ENCODE results near the gene SELENBP1.
"Not testable (repeated sequence)": the region's sequence is repeated elsewhere in the genome, so short reads cannot be mapped to it uniquely, and the experiment has no call there.

Gene SELENBP1

DNA sequence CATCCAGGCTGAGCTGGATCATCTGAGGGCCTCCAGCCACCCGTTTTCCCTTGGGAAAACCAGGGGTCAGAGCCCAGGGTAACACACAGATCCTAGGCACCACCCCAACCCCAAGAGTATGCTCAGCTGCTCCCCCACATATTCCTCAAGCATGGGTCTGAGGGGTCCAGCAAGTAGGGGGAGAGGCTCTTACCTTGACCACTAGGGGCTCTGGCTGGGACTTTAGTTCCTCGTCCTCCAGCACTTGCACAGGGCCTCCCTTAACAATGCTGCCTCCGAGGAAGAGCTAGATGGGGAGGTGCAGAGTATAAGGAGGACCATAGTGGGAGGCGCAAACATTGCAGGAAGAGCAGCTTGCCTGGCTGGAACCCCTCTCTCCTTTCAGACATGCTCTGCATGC, 7.5 kb downstream of the SELENBP1 start:
- no peak overlapping the region for H3K4me3 Mint-ChIP-seq
- no peaks in the 10 kb centered on the region for H3K27me3 Mint-ChIP-seq
- H3K9me3 Mint-ChIP-seq, result peaks cover 4% of the 10 kb centered on the region
- H3K36me3 Mint-ChIP-seq, result peaks cover 6% of the 10 kb centered on the region
- H3K4me1 Mint-ChIP-seq, result no peaks in the 10 kb centered on the region
- no peak for ATAC-seq
- H3K27ac Mint-ChIP-seq, result no peak overlapping the region

DNA sequence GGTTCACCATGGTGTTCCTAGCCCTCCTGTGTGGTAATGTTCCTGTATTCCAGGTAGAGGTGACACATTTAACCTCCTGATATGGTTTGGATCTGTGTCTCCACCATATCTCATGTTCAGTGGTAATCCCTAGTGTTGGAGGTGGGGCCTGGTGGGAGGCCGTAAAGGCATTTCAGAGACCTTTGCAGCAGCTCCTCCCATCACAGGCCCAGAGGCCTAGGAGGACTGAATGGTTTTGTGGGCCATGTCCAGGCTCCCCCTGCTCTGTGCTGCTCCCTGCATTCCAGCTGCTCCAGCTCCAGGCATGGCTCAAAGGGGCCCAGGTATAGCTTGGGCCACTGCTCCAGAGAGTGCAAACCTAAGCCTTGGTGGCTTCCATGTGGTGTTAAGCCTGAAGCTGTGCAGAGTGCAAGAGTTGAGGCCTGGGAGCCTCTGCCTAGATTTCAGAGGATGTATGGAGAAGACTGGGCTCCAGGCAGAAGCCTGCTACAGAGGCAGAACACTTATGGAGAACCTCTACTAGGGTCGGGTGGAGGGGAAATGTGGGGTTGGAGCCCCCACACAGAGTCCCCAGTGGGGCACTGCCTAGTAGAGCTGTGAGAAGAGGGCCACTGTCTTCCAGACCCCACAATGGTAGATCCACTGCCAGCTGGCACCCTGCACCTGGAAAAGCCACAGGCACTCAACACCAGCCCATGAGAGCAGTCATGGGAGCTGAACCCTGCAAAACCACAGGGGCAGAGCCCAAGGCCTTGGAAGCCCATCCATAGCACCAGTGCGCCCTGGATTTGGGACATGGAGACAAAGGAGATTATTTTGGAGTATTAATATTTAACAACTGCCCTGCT, 10.0 kb downstream of the SELENBP1 start:
- ATAC-seq, result no peak
- Mint-ChIP-seq H3K4me1 (no peaks in the 10 kb centered on the region), H3K4me3 (no peak overlapping the region), H3K27ac (no peak overlapping the region), H3K27me3 (no peaks in the 10 kb centered on the region), H3K36me3 (peaks cover 6% of the 10 kb centered on the region), H3K9me3 (peaks cover 4% of the 10 kb centered on the region)

GRCh38 chr1:151361883-151362282, 10.6 kb downstream of the SELENBP1 start:
- no peaks in the 10 kb centered on the region for H3K4me1 Mint-ChIP-seq
- peaks cover 4% of the 10 kb centered on the region for H3K9me3 Mint-ChIP-seq
- no peaks in the 10 kb centered on the region for H3K27me3 Mint-ChIP-seq
- peaks cover 6% of the 10 kb centered on the region for H3K36me3 Mint-ChIP-seq
- H3K4me3 Mint-ChIP-seq, result no peak overlapping the region
- no peak overlapping the region for H3K27ac Mint-ChIP-seq
- no peak for ATAC-seq

DNA sequence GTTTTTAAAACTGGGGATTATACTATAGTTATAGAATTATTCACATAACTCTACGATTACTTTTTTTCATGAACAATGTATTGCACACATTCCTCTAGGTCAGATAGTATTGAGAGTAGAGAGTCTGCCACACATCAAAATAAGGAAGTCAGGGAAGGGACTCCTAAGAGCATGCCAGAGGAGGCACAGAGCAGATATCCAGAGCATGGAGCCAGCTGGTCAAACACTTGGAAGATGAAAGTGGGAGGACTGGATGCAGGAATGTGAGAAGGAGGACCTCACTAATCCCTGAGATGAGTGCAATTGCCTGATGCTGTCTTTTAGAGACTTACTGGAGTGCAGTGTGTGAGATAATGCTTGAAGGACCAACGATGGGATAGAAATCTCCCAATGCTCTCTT, 15.8 kb downstream of the SELENBP1 start:
- Mint-ChIP-seq H3K9me3 (peaks cover 4% of the 10 kb centered on the region), H3K4me1 (no peaks in the 10 kb centered on the region), H3K27ac (no peak overlapping the region), H3K36me3 (peaks cover 2% of the 10 kb centered on the region), H3K27me3 (no peaks in the 10 kb centered on the region), H3K4me3 (no peak overlapping the region)
- no peak for ATAC-seq

DNA sequence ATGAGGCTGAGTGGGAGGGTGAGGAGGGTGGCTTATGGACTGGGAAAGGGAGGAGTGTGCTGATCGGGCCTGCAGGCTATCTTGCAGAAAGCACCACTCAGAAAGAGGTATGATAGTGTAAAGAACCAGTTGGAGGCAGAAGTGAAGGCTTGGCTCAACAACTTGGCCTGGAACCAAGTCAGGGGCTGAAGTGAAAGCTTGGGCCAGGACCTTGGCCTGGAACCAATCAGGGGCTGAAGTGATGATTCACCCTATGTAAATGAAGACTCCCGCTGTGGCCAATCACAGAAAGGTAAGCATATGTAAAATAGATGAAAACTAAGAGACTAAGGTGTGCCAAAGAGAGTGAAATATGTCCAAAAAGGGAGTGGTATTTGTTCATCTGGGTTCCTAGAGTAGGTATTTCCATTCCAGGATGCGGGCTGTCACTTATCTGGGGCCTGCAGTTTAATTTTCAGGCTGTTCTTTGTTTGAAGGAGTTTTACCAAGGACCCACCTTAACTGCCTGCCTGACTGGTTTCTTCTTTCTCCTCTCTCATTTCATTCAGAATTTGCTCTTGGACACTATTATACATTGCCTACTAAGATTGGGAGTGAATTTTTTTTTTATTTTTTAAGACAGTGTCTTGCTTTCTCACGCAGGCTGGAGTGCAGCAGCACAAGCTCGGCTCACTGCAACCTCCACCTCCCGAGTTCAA, 20.3 kb downstream of the SELENBP1 start:
- H3K9me3 Mint-ChIP-seq, result peaks cover 4% of the 10 kb centered on the region
- peaks cover 12% of the 10 kb centered on the region for H3K4me1 Mint-ChIP-seq
- no peaks in the 10 kb centered on the region for H3K27me3 Mint-ChIP-seq
- H3K36me3 Mint-ChIP-seq, result no peaks in the 10 kb centered on the region
- no peak overlapping the region for H3K4me3 Mint-ChIP-seq
- H3K27ac Mint-ChIP-seq, result no peak overlapping the region
- ATAC-seq, result no peak

- H3K9me3 Mint-ChIP-seq, H3K4me3 Mint-ChIP-seq, ATAC-seq, H3K27me3 Mint-ChIP-seq: not testable (repeated sequence)
- peaks cover 21% of the 10 kb centered on the region for H3K4me1 Mint-ChIP-seq
- H3K27ac Mint-ChIP-seq, result peak overlapping the region; percentile 99
- peaks cover 16% of the 10 kb centered on the region for H3K36me3 Mint-ChIP-seq
Observed at GRCh38 chr1:151350323-151350722, 22.2 kb downstream of the SELENBP1 start.

GRCh38 chr1:151347523-151348246, 24.8 kb downstream of the SELENBP1 start:
- Mint-ChIP-seq H3K4me3 (peak overlapping the region; percentile 92), H3K36me3 (peaks cover 40% of the 10 kb centered on the region), H3K27ac (peak overlapping the region; percentile 99), H3K4me1 (peaks cover 46% of the 10 kb centered on the region), H3K9me3 (peaks cover 4% of the 10 kb centered on the region), H3K27me3 (no peaks in the 10 kb centered on the region)
- ATAC-seq, result no peak

DNA sequence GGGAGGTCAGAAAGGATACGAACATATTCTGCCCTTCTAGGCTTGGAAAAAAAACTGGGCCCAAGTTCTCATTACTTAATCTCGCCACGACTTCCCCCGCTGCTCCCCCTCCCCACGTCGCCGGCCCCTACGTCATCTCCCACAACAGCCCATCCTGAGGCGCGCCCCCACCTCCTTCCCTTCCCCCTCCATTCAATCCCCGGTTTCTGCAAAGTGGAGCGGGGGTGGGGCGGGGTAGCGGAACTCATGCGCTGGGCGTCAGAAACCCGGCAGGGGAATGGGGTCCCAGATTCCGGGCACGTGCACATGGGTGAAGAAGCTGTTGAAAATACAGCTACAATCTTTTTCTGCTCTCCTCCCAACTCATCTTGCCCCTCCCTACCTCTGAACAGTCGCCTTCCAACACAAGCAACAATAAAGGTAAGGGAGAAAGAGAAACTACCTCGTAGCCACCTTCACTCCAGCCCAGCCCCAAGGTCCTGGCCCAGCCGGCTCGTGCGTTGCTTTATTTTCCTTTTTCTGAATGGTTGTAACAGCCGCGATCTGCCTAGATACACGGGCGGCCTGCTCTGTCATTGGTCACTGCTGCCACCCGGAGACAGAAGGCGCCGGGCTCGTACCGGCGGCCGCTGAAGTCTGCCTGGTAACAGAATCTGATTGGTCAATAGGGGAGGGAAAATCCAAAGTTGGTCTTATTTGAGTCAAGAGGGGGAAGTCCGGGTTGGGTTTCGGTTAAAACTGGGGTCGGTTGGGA, 25.6 kb downstream of the SELENBP1 start, which contains the start of gene RFX5:
RFX5 (minus strand) TSS at position 484 of the 754 bp plus-strand sequence. CDS start 932 bp downstream, outside the sequence.
- H3K27ac Mint-ChIP-seq, result peak within 1 kb of the TSS; percentile 99
- peaks cover 2% of the 10 kb centered on the region for H3K9me3 Mint-ChIP-seq
- peak within 1 kb of the TSS; percentile 92 for H3K4me3 Mint-ChIP-seq
- H3K4me1 Mint-ChIP-seq, result peaks cover 54% of the 10 kb centered on the region
- H3K36me3 Mint-ChIP-seq, result peaks cover 45% of the 10 kb centered on the region
- peak; percentile 98 for ATAC-seq
- H3K27me3 Mint-ChIP-seq, result no peaks in the 10 kb centered on the region

DNA sequence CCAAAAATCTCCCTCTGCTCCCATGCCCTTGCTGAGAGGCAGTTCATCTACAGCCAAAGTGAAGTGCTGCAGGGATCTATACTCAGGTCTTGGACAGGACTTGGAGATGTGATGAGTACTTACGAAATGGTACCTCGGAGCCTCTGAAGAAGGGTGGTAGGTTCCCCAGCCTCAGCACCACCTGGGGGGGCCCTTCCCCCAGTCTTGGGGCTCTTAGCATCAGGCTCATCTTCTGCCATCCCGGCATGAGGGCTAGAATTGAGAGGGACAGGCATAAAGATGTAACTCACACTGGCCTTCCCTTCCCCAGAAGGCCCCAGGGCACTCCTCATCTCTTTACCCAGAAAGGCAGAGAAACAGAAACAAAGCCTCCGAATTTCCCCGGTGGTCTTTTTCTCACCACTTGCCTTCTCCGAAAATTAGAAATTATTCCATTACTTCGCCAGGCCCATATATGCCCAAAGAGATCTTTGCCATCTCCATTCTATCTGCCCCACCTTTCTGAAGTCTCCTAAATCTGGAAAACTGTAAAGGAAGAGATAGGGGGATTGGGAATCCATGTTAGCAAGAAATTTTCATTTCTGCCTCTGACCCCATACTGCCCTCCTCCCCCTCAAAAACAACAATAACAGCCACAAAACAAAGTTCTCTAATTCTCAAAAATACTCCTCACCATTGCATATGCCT, 26.3 kb downstream of the SELENBP1 start:
- peaks cover 59% of the 10 kb centered on the region for H3K4me1 Mint-ChIP-seq
- ATAC-seq, result no peak
- peaks cover 45% of the 10 kb centered on the region for H3K36me3 Mint-ChIP-seq
- no peaks in the 10 kb centered on the region for H3K27me3 Mint-ChIP-seq
- peak overlapping the region; percentile 99 for H3K27ac Mint-ChIP-seq
- no peaks in the 10 kb centered on the region for H3K9me3 Mint-ChIP-seq
- H3K4me3 Mint-ChIP-seq, result peak overlapping the region; percentile 92

DNA sequence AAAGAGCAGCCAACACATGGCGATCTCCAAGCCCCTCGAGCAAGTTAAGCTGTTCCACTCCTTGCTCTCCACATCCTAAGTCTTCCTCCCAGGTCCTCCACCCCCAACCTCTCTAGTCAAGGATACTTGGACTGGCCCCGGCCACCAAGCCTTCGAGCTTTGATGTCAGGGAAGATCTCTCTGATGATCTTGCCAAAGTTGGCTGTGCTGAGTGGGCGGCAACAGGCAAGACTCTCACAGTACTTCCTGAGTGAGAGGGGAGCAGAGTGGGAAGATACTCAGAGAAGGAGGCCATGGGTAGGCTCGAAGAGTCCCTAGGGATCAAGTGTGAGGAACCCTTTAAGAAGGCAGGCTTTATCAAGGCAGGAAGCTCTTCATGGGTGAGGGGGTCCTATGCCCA, 28.2 kb downstream of the SELENBP1 start:
- Mint-ChIP-seq H3K9me3 (no peaks in the 10 kb centered on the region), H3K27me3 (no peaks in the 10 kb centered on the region), H3K27ac (peak overlapping the region; percentile 99), H3K4me3 (peak overlapping the region; percentile 53), H3K4me1 (peaks cover 72% of the 10 kb centered on the region), H3K36me3 (peaks cover 45% of the 10 kb centered on the region)
- ATAC-seq, result no peak

DNA sequence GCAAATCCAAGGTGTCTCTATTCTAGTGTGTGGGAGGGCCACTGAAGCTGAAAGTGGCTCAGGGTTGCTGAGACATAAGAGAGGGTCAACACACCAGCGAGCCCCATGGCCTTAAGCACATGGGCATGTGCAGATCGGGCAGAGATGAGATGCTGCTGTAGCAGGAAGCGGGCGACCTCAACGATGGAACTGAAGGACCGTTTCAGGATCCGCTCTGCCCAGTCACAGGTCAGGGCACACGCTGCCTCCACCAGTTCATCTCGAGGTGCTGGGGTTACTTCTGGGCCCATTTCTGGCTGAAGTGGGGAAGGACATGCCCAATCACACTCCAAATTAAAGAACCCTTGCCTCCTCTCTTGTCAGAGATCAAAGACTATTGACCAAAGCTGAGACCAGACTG, 28.9 kb downstream of the SELENBP1 start:
- ATAC-seq, result no peak
- no peaks in the 10 kb centered on the region for H3K9me3 Mint-ChIP-seq
- H3K36me3 Mint-ChIP-seq, result peaks cover 45% of the 10 kb centered on the region
- H3K27ac Mint-ChIP-seq, result peak overlapping the region; percentile 99
- H3K27me3 Mint-ChIP-seq, result no peaks in the 10 kb centered on the region
- no peak overlapping the region for H3K4me3 Mint-ChIP-seq
- peaks cover 71% of the 10 kb centered on the region for H3K4me1 Mint-ChIP-seq

DNA sequence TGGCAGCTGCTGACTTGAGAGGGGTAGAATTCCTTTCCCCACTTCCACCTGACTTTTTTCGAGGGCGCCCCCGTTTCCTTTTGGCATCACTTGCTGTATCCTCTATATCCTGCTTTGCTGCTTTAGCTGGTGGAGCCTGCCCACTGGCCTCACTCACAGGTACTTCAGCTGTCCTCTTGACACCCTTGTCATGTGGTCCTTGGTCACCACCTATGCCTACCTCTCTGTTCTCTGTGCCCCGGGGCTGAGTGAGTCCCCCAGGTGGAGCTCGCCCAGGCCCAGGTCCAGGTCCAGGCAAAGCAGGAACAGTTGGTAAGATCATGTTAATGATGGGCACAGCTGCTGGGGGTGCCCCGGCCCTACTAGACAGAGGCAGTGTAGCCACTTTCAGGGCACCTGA, 29.9 kb downstream of the SELENBP1 start:
- ATAC-seq, result no peak
- H3K27me3 Mint-ChIP-seq, result no peaks in the 10 kb centered on the region
- H3K36me3 Mint-ChIP-seq, result peaks cover 45% of the 10 kb centered on the region
- peak overlapping the region; percentile 99 for H3K27ac Mint-ChIP-seq
- no peak overlapping the region for H3K4me3 Mint-ChIP-seq
- peaks cover 61% of the 10 kb centered on the region for H3K4me1 Mint-ChIP-seq
- H3K9me3 Mint-ChIP-seq, result no peaks in the 10 kb centered on the region

DNA sequence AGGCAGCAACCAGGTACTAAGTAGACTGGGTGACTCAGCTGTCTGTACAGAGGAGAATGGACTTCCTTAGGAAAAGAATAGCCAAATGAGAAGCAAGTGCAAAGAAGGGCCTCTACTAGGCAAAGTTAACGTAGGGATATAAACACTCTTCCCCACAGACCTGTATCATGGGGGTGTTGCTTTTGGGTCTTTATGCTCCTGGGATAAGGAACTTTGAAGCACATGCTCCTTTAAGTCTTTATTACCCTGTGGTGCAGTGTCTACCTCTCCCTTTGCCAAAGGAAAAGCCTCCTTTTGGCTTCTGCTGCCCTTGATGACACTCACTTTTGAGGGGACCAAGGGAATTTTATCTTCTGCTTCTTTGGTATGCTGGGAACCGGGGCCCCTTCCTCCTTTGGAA, 30.5 kb downstream of the SELENBP1 start:
- no peaks in the 10 kb centered on the region for H3K27me3 Mint-ChIP-seq
- H3K36me3 Mint-ChIP-seq, result peaks cover 45% of the 10 kb centered on the region
- H3K9me3 Mint-ChIP-seq, result no peaks in the 10 kb centered on the region
- peaks cover 60% of the 10 kb centered on the region for H3K4me1 Mint-ChIP-seq
- H3K4me3 Mint-ChIP-seq, result no peak overlapping the region
- H3K27ac Mint-ChIP-seq, result peak overlapping the region; percentile 99
- ATAC-seq, result no peak

Data from stimulated activated memory B cell treated with anti-CD40 and anti-IgM and Interleukin-4, amounts not matched to agents 10 μg/mL and 1 μg/mL and 100 μg/mL, for 72 hours (primary cell).